HUES48 (cell line): Measurements from ENCODE around the gene PHKG1.
A peak's percentile ranks its signal among the peaks of the same experiment; 100 is the strongest.
"Not testable (repeated sequence)": the region's sequence is repeated elsewhere in the genome, so short reads cannot be mapped to it uniquely, and the experiment has no call there.

Experiments
- H3K27ac ChIP-seq: one replicate; pipeline ENCODE4 v1.7.0; 2013; ENCODE audit warnings: low read depth, low read length, inconsistent platforms
- H3K27me3 ChIP-seq: 2 replicates; pipeline ENCODE4 v1.6.1; 2013; ENCODE audit warnings: mild to moderate bottlenecking, low read length; ENCODE audit not compliant: control insufficient read depth, insufficient read depth
- H3K36me3 ChIP-seq: 2 replicates; pipeline ENCODE4 v1.6.1; 2013; ENCODE audit warnings: low read length; ENCODE audit not compliant: control insufficient read depth, insufficient read depth
- H3K4me1 ChIP-seq: 2 replicates; pipeline ENCODE4 v1.6.1; 2013; ENCODE audit warnings: mild to moderate bottlenecking, low read length; ENCODE audit not compliant: control insufficient read depth, insufficient read depth
- H3K4me3 ChIP-seq: 2 replicates; pipeline ENCODE4 v1.5.1; 2013; ENCODE audit warnings: mild to moderate bottlenecking, low read depth, low read length
- H3K9ac ChIP-seq: 2 replicates; pipeline ENCODE4 v1.6.1; 2013; ENCODE audit warnings: mild to moderate bottlenecking, low read depth, low read length, moderate library complexity
- H3K9me3 ChIP-seq: 2 replicates; pipeline ENCODE4 v1.6.1; 2013; ENCODE audit warnings: low read length; ENCODE audit not compliant: control insufficient read depth, insufficient read depth

The PHKG1 gene

DNA sequence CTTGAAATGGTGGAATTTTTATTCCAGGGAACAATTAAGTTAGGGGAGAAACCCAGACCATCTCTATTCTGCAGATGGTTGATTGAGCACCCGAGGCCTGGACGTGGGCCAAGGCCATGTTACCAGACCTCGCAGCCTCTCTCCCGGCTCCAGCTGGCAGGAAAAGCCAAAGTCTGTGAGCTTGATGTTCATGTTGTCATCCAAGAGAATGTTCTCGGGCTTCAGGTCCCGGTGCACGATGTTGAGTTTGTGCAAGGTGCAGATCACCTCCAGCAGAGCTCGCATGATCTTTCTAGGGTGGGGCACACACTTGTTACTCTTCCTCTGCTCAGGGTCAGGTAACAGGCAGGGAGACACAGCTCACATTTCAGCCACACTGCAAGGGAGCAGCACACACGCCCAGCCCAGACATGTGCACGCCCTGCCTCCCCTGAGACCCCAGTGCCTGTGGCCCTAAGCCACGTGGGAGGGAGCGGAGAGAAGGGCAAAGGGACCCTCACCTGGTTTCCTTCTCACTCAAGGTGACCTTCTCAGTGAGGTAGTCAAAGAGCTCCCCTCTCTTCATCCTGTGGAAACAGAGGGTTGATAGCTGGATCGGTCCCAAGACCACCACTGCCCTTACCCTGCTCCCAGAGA lies 9.5 kb downstream of the PHKG1 start:
- H3K27me3 ChIP-seq = no peaks in the 10 kb centered on the region
- no peak overlapping the region for H3K4me3 ChIP-seq
- H3K9ac ChIP-seq = no peak overlapping the region
- H3K9me3 ChIP-seq = no peaks in the 10 kb centered on the region
- H3K27ac ChIP-seq = no peak overlapping the region
- peaks cover 17% of the 10 kb centered on the region for H3K36me3 ChIP-seq
- no peaks in the 10 kb centered on the region for H3K4me1 ChIP-seq

GRCh38 chr7:56081626-56082340 lies 11.0 kb downstream of the PHKG1 start:
- Histone ChIP-seq H3K4me1 (no peaks in the 10 kb centered on the region), H3K4me3 (no peak overlapping the region), H3K9ac (no peak overlapping the region), H3K27ac (no peak overlapping the region), H3K9me3 (no peaks in the 10 kb centered on the region), H3K36me3 (peaks cover 24% of the 10 kb centered on the region), H3K27me3 (no peaks in the 10 kb centered on the region)

- H3K4me3 ChIP-seq, H3K27me3 ChIP-seq, H3K9ac ChIP-seq, H3K27ac ChIP-seq, H3K9me3 ChIP-seq, H3K4me1 ChIP-seq: not testable (repeated sequence)
- peaks cover 29% of the 10 kb centered on the region for H3K36me3 ChIP-seq
Observed at GRCh38 chr7:56080726-56081435, 11.9 kb downstream of the PHKG1 start.

DNA sequence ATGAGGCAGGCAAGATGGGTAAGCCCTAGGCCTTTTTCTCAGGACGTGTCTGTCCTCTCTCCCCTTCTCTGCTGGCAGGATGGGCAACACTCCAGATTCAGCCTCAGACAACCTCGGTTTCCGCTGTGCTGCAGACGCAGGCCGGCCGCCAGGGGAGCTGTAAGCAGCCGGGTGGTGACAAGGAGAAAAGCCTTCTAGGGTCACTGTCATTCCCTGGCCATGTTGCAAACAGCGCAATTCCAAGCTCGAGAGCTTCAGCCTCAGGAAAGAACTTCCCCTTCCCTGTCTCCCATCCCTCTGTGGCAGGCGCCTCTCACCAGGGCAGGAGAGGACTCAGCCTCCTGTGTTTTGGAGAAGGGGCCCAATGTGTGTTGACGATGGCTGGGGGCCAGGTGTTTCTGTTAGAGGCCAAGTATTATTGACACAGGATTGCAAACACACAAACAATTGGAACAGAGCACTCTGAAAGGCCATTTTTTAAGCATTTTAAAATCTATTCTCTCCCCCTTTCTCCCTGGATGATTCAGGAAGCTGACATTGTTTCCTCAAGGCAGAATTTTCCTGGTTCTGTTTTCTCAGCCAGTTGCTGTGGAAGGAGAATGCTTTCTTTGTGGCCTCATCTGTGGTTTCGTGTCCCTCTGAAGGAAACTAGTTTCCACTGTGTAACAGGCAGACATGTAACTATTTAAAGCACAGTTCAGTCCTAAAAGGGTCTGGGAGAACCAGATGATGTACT lies 13.1 kb downstream of the PHKG1 start:
- Histone ChIP-seq H3K36me3 (peaks cover 29% of the 10 kb centered on the region), H3K9ac (no peak overlapping the region), H3K4me1 (no peaks in the 10 kb centered on the region), H3K9me3 (no peaks in the 10 kb centered on the region), H3K4me3 (no peak overlapping the region), H3K27ac (no peak overlapping the region), H3K27me3 (no peaks in the 10 kb centered on the region)

DNA sequence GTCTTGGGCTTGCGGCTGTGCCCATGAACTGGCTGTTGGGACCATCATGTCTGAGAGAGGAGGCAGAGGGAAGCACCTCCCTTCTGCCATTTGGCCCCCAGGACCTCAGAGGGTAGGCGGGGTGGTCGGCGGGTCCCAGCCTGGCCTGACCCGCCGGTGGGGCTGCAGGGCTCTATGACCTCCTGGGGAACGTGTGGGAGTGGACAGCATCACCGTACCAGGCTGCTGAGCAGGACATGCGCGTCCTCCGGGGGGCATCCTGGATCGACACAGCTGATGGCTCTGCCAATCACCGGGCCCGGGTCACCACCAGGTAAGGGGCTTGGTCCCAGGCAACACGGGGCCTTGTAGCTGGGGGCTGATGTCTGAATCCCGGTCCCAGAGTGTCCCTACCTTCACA lies 14.6 kb downstream of the PHKG1 start:
- Histone ChIP-seq H3K9me3 (no peaks in the 10 kb centered on the region), H3K9ac (no peak overlapping the region), H3K36me3 (peaks cover 29% of the 10 kb centered on the region), H3K4me1 (0 out of 2 replicates have a peak, but pooled peaks cover 3% of the 10 kb centered on the region), H3K4me3 (no peak overlapping the region), H3K27ac (no peak overlapping the region), H3K27me3 (no peaks in the 10 kb centered on the region)

DNA sequence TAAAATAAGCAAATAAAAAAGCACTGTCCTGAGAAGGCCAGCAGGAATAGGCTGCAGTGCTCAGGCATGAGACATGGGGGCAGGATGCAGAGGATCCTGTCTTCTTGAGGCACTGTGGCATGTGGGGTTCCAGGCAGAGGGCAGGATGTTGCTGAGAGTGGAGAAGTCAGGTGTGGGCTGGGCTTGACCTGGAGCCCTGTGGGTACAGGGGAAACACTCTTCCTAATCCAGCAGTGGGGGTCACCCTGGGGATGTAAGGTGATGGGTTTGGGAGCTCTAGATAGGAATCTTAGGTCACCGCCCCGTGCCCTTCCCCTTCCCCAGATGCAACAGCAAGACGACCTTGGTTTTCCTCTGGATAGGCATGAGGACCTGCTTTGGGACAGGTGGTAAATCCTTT lies 15.1 kb downstream of the PHKG1 start:
- Histone ChIP-seq H3K9ac (no peak overlapping the region), H3K9me3 (no peaks in the 10 kb centered on the region), H3K4me1 (0 out of 2 replicates have a peak, but pooled peaks cover 3% of the 10 kb centered on the region), H3K27me3 (no peaks in the 10 kb centered on the region), H3K4me3 (no peak overlapping the region), H3K27ac (no peak overlapping the region), H3K36me3 (peaks cover 34% of the 10 kb centered on the region)

DNA sequence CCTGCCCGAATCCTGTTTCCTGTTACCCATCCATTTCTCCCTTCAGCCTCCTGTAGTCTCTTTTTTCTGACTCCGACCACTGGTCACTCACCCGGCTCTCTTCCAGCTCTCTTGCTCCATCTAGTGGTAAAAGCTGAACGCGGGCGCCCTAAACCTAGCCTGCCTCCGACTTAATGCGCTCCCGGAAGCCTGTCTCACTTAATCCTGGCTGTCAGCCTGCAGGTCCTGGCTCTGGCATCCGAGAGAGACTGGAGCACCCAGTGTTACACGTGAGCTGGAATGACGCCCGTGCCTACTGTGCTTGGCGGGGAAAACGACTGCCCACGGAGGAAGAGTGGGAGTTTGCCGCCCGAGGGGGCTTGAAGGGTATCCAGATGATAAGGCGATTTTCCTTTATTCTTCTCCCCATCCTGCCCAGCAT lies 18.4 kb downstream of the PHKG1 start:
- peaks cover 50% of the 10 kb centered on the region for H3K36me3 ChIP-seq
- peak overlapping the region; percentile 52 for H3K27ac ChIP-seq
- H3K4me3 ChIP-seq = no peak overlapping the region
- H3K9ac ChIP-seq = no peak overlapping the region
- H3K4me1 ChIP-seq = 0 out of 2 replicates have a peak, but pooled peaks cover 3% of the 10 kb centered on the region
- H3K27me3 ChIP-seq = no peaks in the 10 kb centered on the region
- H3K9me3 ChIP-seq = no peaks in the 10 kb centered on the region

- H3K4me1 ChIP-seq, H3K27me3 ChIP-seq, H3K9ac ChIP-seq, H3K4me3 ChIP-seq, H3K27ac ChIP-seq, H3K9me3 ChIP-seq: not testable (repeated sequence)
- H3K36me3 ChIP-seq = peaks cover 55% of the 10 kb centered on the region
Observed at GRCh38 chr7:56066376-56066775, 26.4 kb downstream of the PHKG1 start.

DNA sequence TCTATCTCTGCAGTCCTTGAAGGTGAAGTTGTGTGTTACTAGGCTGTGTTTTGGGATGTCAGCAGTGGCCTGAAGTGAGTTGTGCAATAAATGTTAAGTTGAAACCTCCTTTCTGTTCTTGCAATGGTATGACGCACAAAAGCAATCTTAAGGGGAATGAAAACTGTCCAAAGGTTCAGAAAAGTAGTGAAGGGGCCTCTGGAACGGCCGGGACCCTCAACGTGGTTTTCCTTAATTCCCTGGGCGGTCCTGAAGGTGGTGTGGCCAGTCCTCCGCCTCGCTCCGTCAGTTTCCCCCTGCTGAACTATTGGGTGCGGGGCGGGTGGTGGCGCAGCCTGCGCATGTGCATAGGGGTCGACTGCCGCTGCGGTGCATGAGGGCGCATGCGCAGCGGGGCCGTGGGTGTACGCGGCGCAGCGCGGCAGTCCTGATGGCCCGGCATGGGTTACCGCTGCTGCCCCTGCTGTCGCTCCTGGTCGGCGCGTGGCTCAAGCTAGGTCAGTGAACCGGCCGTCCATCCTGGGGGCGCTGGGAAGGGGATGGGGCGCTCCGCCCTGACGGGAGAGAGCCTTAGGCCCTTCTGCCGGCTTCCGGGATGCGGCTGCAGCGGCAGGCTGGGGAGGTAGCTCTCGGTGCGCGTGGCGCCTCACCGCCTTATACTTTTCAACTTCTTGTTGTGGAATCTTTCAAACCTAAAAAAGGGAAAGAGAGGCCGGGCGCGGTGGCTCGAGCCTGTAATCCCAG lies 28.7 kb downstream of the PHKG1 start, which contains the start of gene SUMF2:
TSS of gene SUMF2 (plus strand) at position 405 of the 744 bp plus-strand sequence. CDS start at position 431, 26 bp downstream.
- no peaks in the 10 kb centered on the region for H3K9me3 ChIP-seq
- peaks cover 57% of the 10 kb centered on the region for H3K36me3 ChIP-seq
- H3K27ac ChIP-seq = peak within 1 kb of the TSS; percentile 93
- no peaks in the 10 kb centered on the region for H3K27me3 ChIP-seq
- peaks cover 6% of the 10 kb centered on the region for H3K4me1 ChIP-seq
- peak within 1 kb of the TSS; percentile 67 for H3K4me3 ChIP-seq
- peak within 1 kb of the TSS; percentile 79 for H3K9ac ChIP-seq

DNA sequence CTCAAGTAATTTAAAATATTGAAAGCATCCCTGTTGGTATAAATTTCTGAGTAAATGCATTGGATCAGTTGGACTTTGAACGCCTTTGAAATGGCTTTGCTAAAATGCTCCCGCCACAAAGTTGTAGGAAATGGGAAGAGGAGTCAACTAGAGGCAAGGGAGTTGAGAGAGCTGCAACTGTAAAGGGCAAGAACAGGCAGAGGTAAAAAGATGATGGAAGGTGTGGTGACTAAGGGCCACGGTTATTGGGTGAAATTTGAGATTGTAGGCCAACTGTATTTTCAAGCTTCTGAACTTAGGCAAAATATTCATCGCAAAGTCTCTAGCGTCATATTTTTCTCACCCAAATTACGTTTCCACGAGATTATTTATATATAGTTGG lies 29.3 kb downstream of the PHKG1 start:
- Histone ChIP-seq H3K9ac (0 out of 2 replicates have a peak overlapping the region, but pooled peaks have one; percentile 4), H3K4me3 (peak overlapping the region; percentile 67), H3K36me3 (peaks cover 57% of the 10 kb centered on the region), H3K27me3 (no peaks in the 10 kb centered on the region), H3K9me3 (no peaks in the 10 kb centered on the region), H3K27ac (peak overlapping the region; percentile 93), H3K4me1 (peaks cover 6% of the 10 kb centered on the region)
